Erythroblast (primary cell): ENCODE results near the gene KLC1.

Experiments used
- GATA1 ChIP-seq: IDR thresholded peaks from 2 replicates; pipeline ENCODE4 v1.6.1; 2011; ENCODE audit warnings: low read depth, mild to moderate bottlenecking, control low read depth, low read length, moderate library complexity
- POLR2A ChIP-seq: IDR thresholded peaks from 2 replicates; pipeline ENCODE4 v1.6.1; 2011; ENCODE audit warnings: mild to moderate bottlenecking, low read length

GRCh38 chr14:103616635-103617300 lies 12.2 kb upstream of the KLC1 start:
- TF ChIP-seq POLR2A (no peak), GATA1 (no peak)
